SK-N-SH (cell line): ENCODE measurements around the gene MLIP. TPM values are rescaled to one million over a fixed set of nuclear protein-coding genes. Genes with fewer than 3 reads are reported as not detected.

ENCODE experiments used
- CTCF ChIA-PET: fragments of 300-600, 350-600 bp; formaldehyde crosslinking; extraction: SDS; loops from one replicate; lab custom pipeline; 2021; lab: Yijun Ruan, JAX
- POLR2A ChIA-PET: fragments of 350-600 bp; sonication (Branson Sonifier 250); formaldehyde crosslinking; extraction: SDS; loops from one replicate; lab custom pipeline; 2020; ENCODE audit warnings: antibody characterized with exemption, inconsistent platforms; lab: Yijun Ruan, JAX
- DNase-seq: peaks from one replicate; pipeline ENCODE4 v3.0.0; 2012
- H2AFZ ChIP-seq: fragments of 200-600 bp; sonication (generic); 2 replicates; pipeline ENCODE4 v1.8.1; 2016; ENCODE audit warnings: antibody characterized with exemption, mild to moderate bottlenecking, low read depth
- H3F3A ChIP-seq: fragments of 200-600 bp; sonication (generic); replicated peaks from 2 replicates; pipeline ENCODE3; 2016; ENCODE audit warnings: antibody characterized with exemption, mild to moderate bottlenecking; ENCODE audit not compliant: insufficient read depth
- H3K27ac ChIP-seq, 2 experiments: fragments of 200-500 bp in 1 of 2; fragments of 200-600 bp in 1 of 2; sonication (Bioruptor generic) in 1 of 2; sonication (generic), shearing (Covaris generic) in 1 of 2; 2 replicates each; pipeline versions ENCODE4 v1.5.1 to v1.6.1; 2014 to 2016; ENCODE audit warnings: low read depth in 2 of 2, inconsistent platforms in 1 of 2, low read length in 1 of 2, mild to moderate bottlenecking in 1 of 2, mixed read lengths in 1 of 2
- H3K27me3 ChIP-seq: fragments of 200-600 bp; sonication (generic), shearing (Covaris generic); 2 replicates; pipeline ENCODE4 v1.6.1; 2016; ENCODE audit warnings: mixed run types; ENCODE audit not compliant: insufficient read depth
- H3K36me3 ChIP-seq, 2 experiments: fragments of 200-500 bp in 1 of 2; fragments of 200-600 bp in 1 of 2; sonication (Bioruptor generic) in 1 of 2; sonication (generic) in 1 of 2; replicated peaks in 1 of 2; 2 replicates each; pipeline versions ENCODE3 to v1.5.1; 2014 to 2016; ENCODE audit warnings: low read length in 1 of 2, mild to moderate bottlenecking in 1 of 2; ENCODE audit not compliant: insufficient read depth in 2 of 2, control insufficient read depth in 1 of 2
- H3K4me1 ChIP-seq, 2 experiments: fragments of 200-500 bp in 1 of 2; fragments of 200-600 bp in 1 of 2; sonication (Bioruptor generic) in 1 of 2; sonication (generic), shearing (Covaris generic) in 1 of 2; 2 replicates each; pipeline versions ENCODE4 v1.5.1 to v1.6.1; 2014 to 2016; ENCODE audit warnings: low read depth in 1 of 2, low read length in 1 of 2, mixed run types in 1 of 2; ENCODE audit not compliant: insufficient read depth in 2 of 2, control insufficient read depth in 1 of 2
- H3K4me2 ChIP-seq: fragments of 200-600 bp; sonication (generic), shearing (Covaris generic); 2 replicates; pipeline ENCODE4 v1.6.1; 2017; ENCODE audit warnings: mixed run types
- H3K4me3 ChIP-seq, 2 experiments: fragments of 200-500 bp in 1 of 2; fragments of 200-600 bp in 1 of 2; sonication (Bioruptor generic) in 1 of 2; sonication (generic), shearing (Covaris generic) in 1 of 2; 2 replicates each; pipeline versions ENCODE4 v1.5.1 to v1.8.1; 2014 to 2016; ENCODE audit warnings: low read depth in 2 of 2, inconsistent platforms in 1 of 2, low read length in 1 of 2, mild to moderate bottlenecking in 1 of 2, mixed read lengths in 1 of 2, moderate library complexity in 1 of 2
- H3K79me2 ChIP-seq: fragments of 200-600 bp; sonication (generic); 2 replicates; pipeline ENCODE4 v1.8.1; 2017; ENCODE audit warnings: mild to moderate bottlenecking; ENCODE audit not compliant: insufficient read depth
- H3K9ac ChIP-seq: fragments of 200-600 bp; sonication (generic); 2 replicates; pipeline ENCODE4 v1.6.1; 2017; ENCODE audit warnings: mixed run types
- H3K9me2 ChIP-seq: fragments of 200-600 bp; sonication (generic); 2 replicates; pipeline ENCODE4 v1.6.1; 2017; ENCODE audit warnings: mixed run types
- H3K9me3 ChIP-seq: fragments of 200-600 bp; sonication (generic); 2 replicates; pipeline ENCODE4 v1.6.1; 2017; ENCODE audit warnings: mixed run types, mild to moderate bottlenecking, moderate library complexity
- H4K20me1 ChIP-seq: fragments of 200-600 bp; sonication (generic); 2 replicates; pipeline ENCODE4 v1.6.1; 2017; ENCODE audit warnings: mild to moderate bottlenecking, mixed run types; ENCODE audit not compliant: insufficient read depth
- CTCF ChIP-seq: fragments of 200-600 bp; sonication (generic); IDR thresholded peaks from 2 replicates; pipeline ENCODE4 v1.6.1; 2017; ENCODE audit warnings: antibody characterized with exemption, mild to moderate bottlenecking, moderate library complexity
- EZH2phosphoT487 ChIP-seq: fragments of 200-600 bp; sonication (generic); IDR thresholded peaks from 2 replicates; pipeline ENCODE4 v1.6.1; 2017; ENCODE audit warnings: low read depth, mixed run types, mild to moderate bottlenecking, antibody characterized with exemption, moderate library complexity, borderline replicate concordance
- FOSL2 ChIP-seq: IDR thresholded peaks from 2 replicates; pipeline ENCODE4 v1.4.0; 2012; ENCODE audit warnings: low read depth, mild to moderate bottlenecking, moderate library complexity, borderline replicate concordance
- FOXJ3 ChIP-seq: sonication (generic); formaldehyde crosslinking; IDR thresholded peaks from 2 replicates; pipeline ENCODE4 v1.5.1; 2020; ENCODE audit warnings: mild to moderate bottlenecking, missing genetic modification reagents
- GATA2 ChIP-seq: sonication (generic); formaldehyde crosslinking; IDR thresholded peaks from 2 replicates; pipeline ENCODE4 v1.5.0; 2020; ENCODE audit warnings: mild to moderate bottlenecking, missing genetic modification reagents
- JUND ChIP-seq: IDR thresholded peaks from 2 replicates; pipeline ENCODE4 v1.4.0; 2012
- MEF2A ChIP-seq: IDR thresholded peaks from 2 replicates; pipeline ENCODE4 v1.4.0; 2012; ENCODE audit warnings: low read depth, borderline replicate concordance
- MXI1 ChIP-seq: IDR thresholded peaks from 2 replicates; pipeline ENCODE4 v1.6.1; 2012; ENCODE audit warnings: mild to moderate bottlenecking, low read depth, low read length, improper control_type of control experiment
- PBX3 ChIP-seq: IDR thresholded peaks from 2 replicates; pipeline ENCODE4; 2012
- POLR2AphosphoS5 ChIP-seq: IDR thresholded peaks from 2 replicates; pipeline ENCODE4 v1.6.1; 2012; ENCODE audit warnings: low read depth, low read length
- RAD21 ChIP-seq: IDR thresholded peaks from 2 replicates; pipeline ENCODE4 v1.6.1; 2012; ENCODE audit warnings: mild to moderate bottlenecking, low read length
- REST ChIP-seq: IDR thresholded peaks from 2 replicates; pipeline ENCODE4 v1.6.1; 2012; ENCODE audit warnings: mild to moderate bottlenecking, low read depth, low read length, moderate library complexity
- RFX5 ChIP-seq: IDR thresholded peaks from 2 replicates; pipeline ENCODE4 v1.6.1; 2012; ENCODE audit warnings: mild to moderate bottlenecking, improper control_type of control experiment, low read length
- SIN3A ChIP-seq: IDR thresholded peaks from 2 replicates; pipeline ENCODE4 v1.6.1; 2012; ENCODE audit warnings: low read depth, mild to moderate bottlenecking, low read length, moderate library complexity, borderline replicate concordance
- TEAD4 ChIP-seq: IDR thresholded peaks from 2 replicates; pipeline ENCODE4 v1.4.0; 2012; ENCODE audit warnings: mild to moderate bottlenecking, borderline replicate concordance; ENCODE audit not compliant: insufficient read depth
- USF1 ChIP-seq: IDR thresholded peaks from 2 replicates; pipeline ENCODE4 v1.4.0; 2012; ENCODE audit warnings: low read depth, borderline replicate concordance
- WGBS: methylation state at CpG from one replicate; pipeline ENCODE4 v1.1.6; 2017; ENCODE audit warnings: low lambda C conversion rate; 5-methylcytosine and 5-hydroxymethylcytosine counted together
- polyA plus RNA-seq, 3 experiments: library from polyadenylated mRNA; depleted of rRNA; stranded (reverse); fragments of >200 nt; gene quantifications; 2 replicates each; pipeline ENCODE4 v1.2.3, GENCODE V29; 2012

Gene MLIP
- polyA plus RNA-seq (2012; rRNA removed) = 0.03 TPM in 1 of 2 replicates, not detected in the other
- polyA plus RNA-seq (2012; cell fraction: cytosol; rRNA removed) = 0.04 and 0.09 TPM in 2 replicates
- 0.04 TPM in 1 of 2 replicates, not detected in the other for polyA plus RNA-seq (2012; cell fraction: nucleus; rRNA removed)

GRCh38 chr6:54111341-54112045 lies at the start of gene MLIP:
Gene MLIP, plus strand, starts transcription at chr6:54111443. Its CDS starts 37 bp downstream, at chr6:54111480.
- H3K27ac ChIP-seq = peak within 1 kb of the TSS in 1 of 2 experiments; percentile 76; a peak in 1 of 4 replicates
- no peaks in the 10 kb centered on the region for H3K9me3 ChIP-seq
- no peak for DNase-seq
- H3F3A ChIP-seq = no peaks in the 10 kb centered on the region
- no peak within 1 kb of the TSS for H3K4me2 ChIP-seq
- H3K4me3 ChIP-seq = no peak within 1 kb of the TSS
- 11% methylated on average over 10 of the region's 10 CpGs for WGBS
- H4K20me1 ChIP-seq = no peaks in the 10 kb centered on the region
- POLR2A ChIA-PET = no interaction called here
- TF ChIP-seq CTCF (no peak), JUND (no peak), TEAD4 (no peak), USF1 (no peak), GATA2 (CRISPR knock-in tag) (no peak), SIN3A (no peak), MEF2A (no peak), EZH2phosphoT487 (no peak), RAD21 (no peak), MXI1 (no peak), FOSL2 (no peak), RFX5 (no peak), FOXJ3 (no peak)
- H3K36me3 ChIP-seq = no peaks in the 10 kb centered on the region
- no peaks in the 10 kb centered on the region for H3K79me2 ChIP-seq
- H3K4me1 ChIP-seq = peaks cover 0 to 4% of the 10 kb centered on the region in 2 experiments; a peak in 3 of 4 replicates
- no peak within 1 kb of the TSS for H3K9ac ChIP-seq
- no peak within 1 kb of the TSS for H2AFZ ChIP-seq
- peaks cover 8% of the 10 kb centered on the region; the same call in 1 of the 2 replicates for H3K27me3 ChIP-seq
- CTCF ChIA-PET = no interaction called here
- no peaks in the 10 kb centered on the region for H3K9me2 ChIP-seq

- POLR2A ChIA-PET = no interaction called here
- TF ChIP-seq PBX3 = no peak
- TF ChIP-seq REST = no peak
- no peak for TF ChIP-seq MXI1
- TF ChIP-seq POLR2AphosphoS5 = no peak
- TF ChIP-seq, all 33 proteins: peak for 0
- no peaks in the 10 kb centered on the region for H4K20me1 ChIP-seq
- H3K4me3 ChIP-seq = no peak overlapping the region
- no peak overlapping the region for H2AFZ ChIP-seq
- no peak for DNase-seq
- no peaks in the 10 kb centered on the region for H3K9me2 ChIP-seq
- H3K9me3 ChIP-seq = no peaks in the 10 kb centered on the region
- H3K79me2 ChIP-seq = no peaks in the 10 kb centered on the region
- no peak overlapping the region for H3K27ac ChIP-seq
- CTCF ChIA-PET = no interaction called here
- H3K9ac ChIP-seq = no peak overlapping the region
- no peaks in the 10 kb centered on the region for H3K36me3 ChIP-seq
- peaks cover 0 to 8% of the 10 kb centered on the region in 2 experiments; a peak in 1 of 4 replicates for H3K4me1 ChIP-seq
- H3K27me3 ChIP-seq = no peaks in the 10 kb centered on the region
- no peaks in the 10 kb centered on the region for H3F3A ChIP-seq
- H3K4me2 ChIP-seq = no peak overlapping the region
- 31% methylated on average over 3 of the region's 3 CpGs for WGBS
Measured at GRCh38 chr6:54063228-54063539, 48.1 kb upstream of the MLIP start.
